Measurements from ENCODE around the gene CCDC148.

DNA sequence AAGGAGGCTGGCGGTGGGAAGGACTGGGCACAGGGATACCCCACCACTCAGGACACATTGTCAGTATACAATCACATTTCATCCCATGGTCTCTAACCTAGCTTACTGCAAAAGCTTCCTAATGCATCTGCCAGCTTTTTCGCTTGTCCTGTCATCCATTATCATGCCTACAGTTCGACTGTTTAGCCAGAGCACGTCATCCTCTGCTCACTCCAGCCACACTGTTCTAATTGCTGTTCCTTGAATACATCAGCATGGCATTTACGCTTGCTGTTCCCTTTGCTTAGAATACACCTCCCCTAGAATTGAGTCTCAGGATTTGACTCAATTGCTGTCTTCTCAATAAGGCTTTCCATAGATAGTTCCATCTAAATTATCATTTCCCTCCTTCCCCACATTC is 166.3 kb downstream of the CCDC148 start:
- TF ChIP-seq YY1 (IDR thresholded peaks at IDR 0.05; ENCODE audit: insufficient read depth, insufficient read length), result no peak
- TF ChIP-seq SUZ12 (IDR thresholded peaks at IDR 0.05; ENCODE audit: extremely low read depth, insufficient read depth, insufficient read length), result no peak
- TF ChIP-seq ZNF274 (IDR thresholded peaks at IDR 0.05; ENCODE audit: low read depth, low read length), result no peak
